Activated gamma-delta T cell treated with Interleukin-2 at 50 U/mL for 16 hours (primary cell): Measurements from ENCODE around the gene VSIG4.
A peak's percentile ranks its signal among the peaks of the same experiment; 100 is the strongest.
"Not testable (repeated sequence)": the region's sequence is repeated elsewhere in the genome, so short reads cannot be mapped to it uniquely, and the experiment has no call there.

Experiments
- DNase-seq: peaks from one replicate; pipeline ENCODE4 v3.0.0-alpha.2; 2020

The VSIG4 gene

GRCh38 chrX:66039944-66040343 lies at the start of gene VSIG4:
Gene VSIG4 (minus strand): TSS chrX:66040080. CDS start chrX:66039998, 82 bp downstream.
- no peak for DNase-seq

DNA sequence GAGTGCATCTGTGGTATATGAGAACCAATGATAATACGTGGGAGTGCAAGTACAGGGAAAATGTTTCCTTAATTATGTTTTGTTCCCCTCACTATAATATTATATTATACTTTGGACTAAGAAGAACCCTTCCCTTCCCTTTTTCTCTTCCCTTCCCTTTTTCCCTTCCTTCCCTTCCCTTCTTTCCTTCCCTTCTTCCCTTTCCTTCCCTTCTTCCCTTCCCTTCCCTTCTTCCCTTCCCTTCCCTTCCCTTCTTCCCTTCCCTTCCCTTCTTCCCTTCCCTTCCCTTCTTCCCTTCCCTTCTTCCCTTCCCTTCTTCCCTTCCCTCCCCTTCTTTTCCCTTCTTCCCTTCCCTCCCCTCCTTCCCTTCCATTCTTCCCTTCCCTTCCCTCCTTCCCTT lies 36.9 kb upstream of the VSIG4 start:
- DNase-seq, result no peak

DNA sequence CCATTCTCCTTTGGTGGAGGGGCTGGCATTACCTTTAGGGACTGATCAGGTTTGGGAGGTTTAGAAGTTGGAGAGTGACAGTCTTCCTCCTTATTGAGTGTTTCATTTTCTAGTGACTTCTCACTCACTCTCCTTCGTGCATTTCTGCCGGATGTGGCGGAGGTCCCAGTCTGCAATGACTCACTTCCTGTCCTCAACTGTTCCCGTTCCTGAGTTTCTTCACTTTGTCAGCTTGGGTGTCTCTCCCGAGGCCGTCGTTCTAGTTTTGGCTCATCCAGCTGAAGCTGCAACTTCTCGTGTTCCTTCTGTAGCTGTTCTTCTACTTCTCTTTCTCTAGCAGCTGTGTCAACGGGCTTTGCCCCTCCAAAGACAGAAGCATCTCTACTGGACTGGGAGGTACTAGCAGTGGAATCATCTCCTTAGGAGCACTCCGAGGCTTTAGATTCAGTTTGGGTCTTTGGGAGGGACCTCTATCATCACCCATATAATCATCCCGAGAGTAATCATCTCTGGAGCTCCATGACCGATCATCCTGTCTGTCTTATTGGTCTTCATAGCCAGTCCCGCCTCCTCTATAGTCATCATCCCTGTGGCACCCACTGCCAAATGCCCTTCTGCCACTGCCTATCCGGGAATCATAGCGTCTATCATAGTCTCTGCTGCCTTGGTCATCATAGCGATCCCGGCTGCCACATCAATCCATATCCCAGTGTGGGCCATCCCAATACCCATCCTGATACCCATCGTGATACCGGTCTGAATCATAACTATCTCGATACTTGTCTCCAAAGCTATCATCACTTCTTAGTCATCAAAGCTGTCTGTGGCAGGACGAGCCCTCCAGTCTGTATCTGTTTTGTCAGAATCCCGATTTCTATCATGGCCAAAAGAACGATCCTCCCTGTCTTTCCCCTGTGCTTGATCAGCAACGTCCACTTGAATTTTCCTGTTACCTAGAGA lies 35.3 kb upstream of the VSIG4 start:
- DNase-seq, result peak; percentile 30

- DNase-seq, result no peak
Measured at GRCh38 chrX:66071126-66071525, 31.2 kb upstream of the VSIG4 start.

- DNase-seq, result no peak
Measured at GRCh38 chrX:66064261-66064660, 24.4 kb upstream of the VSIG4 start.

DNA sequence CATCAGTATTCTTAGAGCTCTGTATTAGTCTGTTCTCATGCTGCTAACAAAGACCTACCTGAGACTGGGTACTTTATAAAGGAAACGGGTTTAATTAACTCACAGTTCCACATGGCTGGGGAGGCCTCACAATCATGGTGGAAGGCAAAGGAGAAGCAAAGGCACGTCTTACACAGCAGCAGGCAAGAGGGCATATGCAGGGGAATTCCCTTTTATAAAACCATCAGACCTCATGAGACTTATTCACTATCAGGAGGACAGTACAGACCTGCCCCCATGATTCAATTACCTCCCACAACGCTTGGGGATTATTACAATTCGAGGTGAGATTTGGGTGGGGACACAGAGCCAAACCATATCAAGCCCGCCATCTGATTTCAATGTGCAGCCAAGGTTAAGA lies 17.1 kb upstream of the VSIG4 start:
- DNase-seq, result not testable (repeated sequence)

DNA sequence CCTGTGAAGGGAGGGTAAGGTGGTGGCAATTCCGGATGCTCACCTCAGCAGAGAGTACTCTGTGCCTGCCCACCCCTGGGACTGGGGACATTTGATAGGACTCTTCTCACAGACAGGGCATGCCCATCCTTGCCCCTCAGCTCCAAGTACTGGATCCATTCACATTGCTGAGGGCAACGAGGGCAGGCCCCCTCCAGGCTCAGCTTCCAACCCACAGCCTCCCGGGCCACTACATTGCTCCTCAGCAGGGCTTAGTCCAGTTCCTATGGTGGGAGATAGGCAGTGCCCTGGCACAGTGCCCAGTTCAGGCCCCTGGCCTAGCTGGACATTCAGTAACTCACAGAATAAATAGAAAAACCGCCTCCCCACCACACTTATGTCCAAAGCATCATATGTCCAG lies 15.1 kb upstream of the VSIG4 start:
- DNase-seq, result no peak

DNA sequence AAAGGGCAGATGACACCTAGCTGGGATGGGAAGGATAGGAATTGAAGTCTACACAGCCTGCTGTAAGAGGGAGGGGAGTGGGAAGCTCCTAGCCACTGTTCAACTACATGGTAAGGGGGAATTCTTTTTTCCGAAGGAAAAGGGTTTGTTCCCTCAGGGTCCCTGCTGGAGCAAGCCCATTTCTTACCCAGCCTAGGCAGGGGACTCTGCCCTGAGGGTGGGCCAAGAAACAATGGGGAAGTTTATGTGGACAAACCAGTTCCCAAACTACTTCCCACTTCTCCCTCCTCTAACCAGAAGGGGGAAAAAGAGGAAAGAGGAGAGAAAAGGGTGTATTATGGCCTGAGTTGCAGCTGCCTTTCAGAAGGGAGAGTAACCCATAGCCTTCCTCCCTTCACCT lies 13.5 kb upstream of the VSIG4 start:
- no peak for DNase-seq

DNA sequence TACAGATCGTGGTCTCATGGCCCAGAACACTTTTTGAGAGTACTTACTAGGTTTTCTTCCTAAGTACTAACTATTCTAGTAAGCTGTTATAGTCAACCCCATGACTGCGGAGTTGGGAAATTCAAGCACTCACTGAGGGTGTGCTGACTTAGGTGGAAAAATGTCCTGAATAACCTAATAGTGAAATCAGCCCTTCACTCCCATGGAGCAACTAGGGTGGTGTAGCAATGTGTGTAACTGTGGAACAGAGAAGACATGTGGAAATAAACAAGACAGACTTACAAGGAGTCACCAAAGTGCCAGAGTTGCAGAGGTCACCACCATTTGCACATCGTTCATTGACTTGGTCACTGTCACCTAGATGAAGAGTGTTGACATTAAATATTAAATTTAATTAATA lies 12.1 kb upstream of the VSIG4 start:
- DNase-seq, result no peak

GRCh38 chrX:66050140-66050569 lies 10.3 kb upstream of the VSIG4 start:
- DNase-seq, result no peak

DNA sequence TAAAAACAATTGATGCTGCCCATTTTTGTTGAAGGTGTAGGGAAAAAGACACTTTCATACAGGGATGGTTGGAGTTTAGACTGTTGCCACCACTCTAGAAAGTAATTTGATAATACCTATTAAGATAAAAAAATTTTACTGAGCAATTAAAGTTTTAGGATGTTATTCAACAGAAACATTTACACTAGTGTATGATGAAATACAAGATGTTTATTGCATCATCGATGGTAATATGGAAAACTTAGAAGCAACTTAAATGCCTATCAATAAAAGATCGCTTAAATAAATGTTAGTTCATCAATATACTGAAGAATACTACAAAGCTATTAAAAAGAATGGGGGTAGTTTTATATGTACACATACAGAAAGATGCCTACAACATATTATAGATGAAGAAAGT lies 9.2 kb upstream of the VSIG4 start:
- DNase-seq, result no peak

DNA sequence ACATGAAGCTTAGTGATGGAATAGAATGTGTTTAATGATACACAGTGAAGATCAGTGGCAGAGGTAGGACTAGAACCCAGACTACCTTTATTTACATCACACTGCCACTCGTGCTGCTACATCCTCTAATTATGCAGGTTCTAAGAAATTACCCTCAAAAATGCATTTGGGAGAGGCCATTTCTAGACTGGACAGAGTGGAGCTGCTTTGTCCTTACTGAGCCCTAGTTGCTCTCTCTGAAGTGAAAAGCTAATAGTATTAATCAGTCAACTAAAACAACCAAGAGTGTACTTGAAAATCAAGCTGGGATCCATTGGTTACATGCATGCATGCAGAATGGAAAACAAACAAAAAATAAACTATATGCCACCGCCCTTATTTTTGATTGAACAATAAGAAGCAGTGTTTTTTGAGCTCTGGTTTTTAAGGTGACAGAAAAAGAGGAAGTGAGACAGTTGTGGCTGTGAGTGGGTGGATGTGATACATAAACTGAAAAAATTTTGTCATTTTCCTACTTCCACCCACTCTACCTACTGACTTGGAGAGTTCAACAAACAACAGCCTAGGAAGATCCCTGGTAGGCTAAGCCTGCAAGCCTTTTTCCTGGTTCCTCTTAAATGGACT lies 6.8 kb upstream of the VSIG4 start:
- DNase-seq, result no peak

DNA sequence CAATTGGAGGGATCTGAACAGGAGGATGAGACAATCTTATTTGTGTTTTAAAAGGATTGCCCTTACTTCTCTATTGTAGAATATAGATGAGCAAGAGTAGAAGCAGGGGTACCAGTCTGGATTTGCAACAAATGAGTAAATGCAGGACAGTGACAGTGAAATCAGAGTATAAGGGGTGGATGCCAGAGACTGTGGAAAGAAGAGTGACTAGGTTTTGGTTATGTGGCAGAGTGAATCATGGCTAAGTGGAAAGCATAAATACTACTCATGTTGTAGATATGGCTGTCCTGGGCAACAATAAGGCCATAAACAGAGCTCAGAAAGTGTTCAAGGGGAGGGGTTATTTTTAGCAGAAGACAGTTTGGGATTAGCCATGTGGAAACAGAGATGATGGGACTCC lies 6.0 kb upstream of the VSIG4 start:
- DNase-seq, result no peak

DNA sequence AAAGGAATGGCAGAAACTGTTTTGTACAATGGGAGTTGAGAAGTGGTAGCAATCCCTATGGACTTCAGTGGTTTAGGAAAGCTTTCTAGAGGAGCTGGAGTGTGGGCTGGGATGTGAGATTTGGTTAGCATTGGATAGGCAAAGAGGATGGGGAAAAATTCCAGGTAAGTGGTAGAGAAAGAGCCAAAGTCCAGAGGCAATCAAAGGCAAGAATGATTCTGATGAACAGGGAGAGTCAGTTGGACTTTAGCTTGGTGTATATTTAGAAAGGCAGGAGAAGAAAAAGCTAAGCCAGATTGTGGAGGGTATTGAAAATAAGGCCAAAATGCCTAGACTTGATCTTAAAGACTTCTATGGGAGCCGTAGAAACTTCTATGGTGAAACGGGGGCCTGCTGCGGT lies 3.7 kb upstream of the VSIG4 start:
- no peak for DNase-seq

GRCh38 chrX:66042307-66043077 lies 2.6 kb upstream of the VSIG4 start:
- DNase-seq, result no peak

GRCh38 chrX:66038115-66038514 lies 1.8 kb downstream of the VSIG4 start:
- no peak for DNase-seq

DNA sequence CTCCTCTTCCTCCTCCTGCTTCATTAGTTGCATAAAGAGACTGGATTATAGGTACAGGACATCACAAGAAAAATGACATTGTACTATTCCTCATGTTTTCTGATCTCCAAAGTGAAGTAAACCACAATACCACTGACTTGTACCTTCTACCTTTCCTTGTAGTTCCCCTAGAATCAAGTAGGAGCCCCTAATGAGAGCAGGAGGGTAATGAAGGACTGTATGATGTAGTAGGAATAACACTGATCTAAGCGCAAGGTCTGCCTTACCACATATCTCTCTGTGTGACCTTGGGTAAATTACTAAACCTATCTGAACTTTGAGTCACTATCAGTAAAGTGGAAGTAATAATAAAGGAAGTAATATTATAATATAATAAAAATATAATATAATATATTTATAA lies 3.6 kb downstream of the VSIG4 start:
- DNase-seq, result no peak

GRCh38 chrX:66035667-66036066 lies 4.2 kb downstream of the VSIG4 start:
- no peak for DNase-seq

DNA sequence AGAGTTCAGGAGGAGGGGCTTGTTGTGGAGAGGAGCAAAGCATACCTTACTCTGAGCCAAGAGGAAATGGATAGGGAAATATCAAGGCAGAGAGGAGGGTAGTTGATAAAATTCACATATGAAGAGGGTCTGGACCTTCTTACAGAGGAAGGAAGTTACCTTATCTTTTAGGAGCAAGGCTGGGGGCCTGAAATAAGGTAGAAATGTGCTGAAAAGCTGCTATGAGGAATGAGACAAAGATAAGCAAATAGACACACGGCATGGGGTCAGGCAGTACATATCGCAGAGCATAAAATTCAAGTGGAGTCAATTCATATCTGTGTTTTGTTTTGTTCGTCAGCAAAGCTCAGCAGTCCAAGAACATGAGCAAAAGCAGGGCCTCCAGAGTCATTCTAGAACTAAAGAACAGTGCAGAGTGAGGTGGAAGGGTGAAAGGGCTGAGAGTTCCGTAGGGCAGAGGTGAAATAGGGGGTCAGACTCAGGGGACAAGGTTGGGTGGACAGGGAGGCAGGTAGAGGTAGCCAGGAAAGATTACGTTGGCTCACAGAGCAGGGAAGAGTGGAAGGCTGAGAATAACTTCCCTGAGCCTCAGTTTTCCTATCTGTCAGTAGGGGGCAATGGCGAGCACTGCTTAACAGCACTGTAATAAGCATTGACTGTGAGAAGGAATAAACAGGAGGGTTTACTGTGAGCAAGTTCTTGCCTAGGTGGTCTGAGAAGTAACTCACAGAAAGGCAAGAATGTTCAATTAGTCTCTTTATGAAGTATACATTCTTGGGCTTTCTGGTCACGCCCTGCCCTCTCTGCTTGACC lies 9.2 kb downstream of the VSIG4 start:
- no peak for DNase-seq

- no peak for DNase-seq
Measured at GRCh38 chrX:66028936-66029335, 10.9 kb downstream of the VSIG4 start.

- DNase-seq, result no peak
Measured at GRCh38 chrX:66024570-66024969, 15.3 kb downstream of the VSIG4 start.

DNA sequence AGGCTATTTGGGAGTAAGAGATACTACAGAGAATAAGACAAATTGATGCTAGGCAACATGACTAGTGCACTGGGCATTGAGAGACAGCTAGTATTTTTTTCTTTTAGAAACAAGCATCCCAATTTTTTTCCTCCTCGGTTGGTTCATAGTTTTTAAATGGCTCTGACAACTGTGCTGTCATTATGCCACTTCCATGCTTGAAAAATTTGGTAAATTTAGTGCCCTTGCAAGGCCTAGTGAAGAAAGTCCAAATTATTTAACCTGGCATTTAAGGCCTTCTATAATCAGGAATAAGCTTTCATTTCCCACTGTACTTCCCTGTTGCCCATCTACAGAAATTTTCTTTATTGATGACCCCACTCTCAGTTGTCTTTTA lies 15.8 kb downstream of the VSIG4 start:
- DNase-seq, result no peak
